C4-2B (cell line): Measurements from ENCODE around the gene CIAPIN1.

ENCODE experiments used
- ZFX ChIP-seq: fragments of 450-650 bp; IDR thresholded peaks from 2 replicates; pipeline ENCODE4 v1.6.1; 2017
- TF ChIP-seq, protein P1 (sequence below): fragments of 450-650 bp; conservative IDR thresholded peaks from 2 replicates; pipeline ENCODE4 v1.5.1; 2017; ENCODE audit warnings: mild to moderate bottlenecking

DNA sequence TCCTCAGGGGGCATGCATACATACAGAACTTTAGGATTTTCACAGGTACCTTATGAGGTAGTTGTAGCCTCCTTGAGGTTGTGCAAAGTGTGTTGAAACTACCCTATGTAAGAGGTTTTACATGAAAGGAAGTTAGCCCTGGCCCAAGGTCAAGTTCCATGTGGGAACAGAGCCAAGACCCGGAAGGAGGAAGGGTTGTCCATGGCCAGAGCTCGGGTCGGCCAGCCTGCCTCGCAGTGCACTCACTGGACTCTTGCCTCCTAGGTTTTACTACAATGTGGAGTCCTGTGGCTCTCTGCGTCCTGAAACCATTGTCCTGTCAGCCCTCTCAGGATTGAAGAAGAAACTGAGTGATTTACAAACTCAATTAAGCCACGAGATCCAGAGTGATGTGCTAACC is 23.5 kb upstream of the CIAPIN1 start:
- TF ChIP-seq, protein P1, sequence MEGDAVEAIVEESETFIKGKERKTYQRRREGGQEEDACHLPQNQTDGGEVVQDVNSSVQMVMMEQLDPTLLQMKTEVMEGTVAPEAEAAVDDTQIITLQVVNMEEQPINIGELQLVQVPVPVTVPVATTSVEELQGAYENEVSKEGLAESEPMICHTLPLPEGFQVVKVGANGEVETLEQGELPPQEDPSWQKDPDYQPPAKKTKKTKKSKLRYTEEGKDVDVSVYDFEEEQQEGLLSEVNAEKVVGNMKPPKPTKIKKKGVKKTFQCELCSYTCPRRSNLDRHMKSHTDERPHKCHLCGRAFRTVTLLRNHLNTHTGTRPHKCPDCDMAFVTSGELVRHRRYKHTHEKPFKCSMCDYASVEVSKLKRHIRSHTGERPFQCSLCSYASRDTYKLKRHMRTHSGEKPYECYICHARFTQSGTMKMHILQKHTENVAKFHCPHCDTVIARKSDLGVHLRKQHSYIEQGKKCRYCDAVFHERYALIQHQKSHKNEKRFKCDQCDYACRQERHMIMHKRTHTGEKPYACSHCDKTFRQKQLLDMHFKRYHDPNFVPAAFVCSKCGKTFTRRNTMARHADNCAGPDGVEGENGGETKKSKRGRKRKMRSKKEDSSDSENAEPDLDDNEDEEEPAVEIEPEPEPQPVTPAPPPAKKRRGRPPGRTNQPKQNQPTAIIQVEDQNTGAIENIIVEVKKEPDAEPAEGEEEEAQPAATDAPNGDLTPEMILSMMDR = no peak
- TF ChIP-seq ZFX = no peak
